HepG2 (cell line): ENCODE results near the gene IER2. TPM values are rescaled to one million over a fixed set of nuclear protein-coding genes. Genes with fewer than 3 reads are reported as not detected.

Experiments
- ARNTL ChIP-seq: sonication (generic); formaldehyde crosslinking; IDR thresholded peaks from 2 replicates; pipeline ENCODE4 v1.4.0; 2020; ENCODE audit warnings: mild to moderate bottlenecking, missing genetic modification reagents
- EZH2 ChIP-seq: conservative IDR thresholded peaks from 2 replicates; pipeline ENCODE4 v1.6.1; 2012; ENCODE audit warnings: mild to moderate bottlenecking, low read depth, low read length, moderate library complexity
- KIAA2018 ChIP-seq: sonication (generic); formaldehyde crosslinking; IDR thresholded peaks from 2 replicates; pipeline ENCODE4 v1.5.0; 2020; ENCODE audit warnings: mild to moderate bottlenecking, missing genetic modification reagents, borderline replicate concordance
- KLF6 ChIP-seq: IDR thresholded peaks from 2 replicates; pipeline ENCODE4 v1.8.0; 2016; ENCODE audit warnings: missing biosample characterization, missing genetic modification reagents
- MTA3 ChIP-seq: sonication (generic); formaldehyde crosslinking; IDR thresholded peaks from 2 replicates; pipeline ENCODE4 v1.4.0; 2020; ENCODE audit warnings: missing genetic modification reagents
- NFRKB ChIP-seq: fragments of 450-650 bp; IDR thresholded peaks from 2 replicates; pipeline ENCODE4 v1.6.1; 2017
- PRPF4 ChIP-seq: fragments of 200-400 bp; formaldehyde crosslinking; IDR thresholded peaks from 2 replicates; pipeline ENCODE4 v1.6.1; 2016; ENCODE audit warnings: low read length, low read depth; ENCODE audit not compliant: poor library complexity, severe bottlenecking
- SMAD9 ChIP-seq: sonication (generic); formaldehyde crosslinking; IDR thresholded peaks from 2 replicates; pipeline ENCODE4 v1.5.1; 2020; ENCODE audit warnings: mild to moderate bottlenecking, missing genetic modification reagents
- TCF7L2 ChIP-seq: IDR thresholded peaks from 2 replicates; pipeline ENCODE4 v1.6.1; 2011; ENCODE audit warnings: mild to moderate bottlenecking, low read depth, low read length, moderate library complexity
- TRIM22 ChIP-seq: fragments of 450-650 bp; IDR thresholded peaks from 2 replicates; pipeline ENCODE4 v1.6.1; 2017
- ZBTB34 ChIP-seq: sonication (generic); formaldehyde crosslinking; IDR thresholded peaks from 2 replicates; pipeline ENCODE4 v1.8.0; 2022; ENCODE audit warnings: mild to moderate bottlenecking, missing genetic modification reagents
- ZFP1 ChIP-seq: IDR thresholded peaks from 2 replicates; pipeline ENCODE4 v1.6.1; 2016
- ZNF335 ChIP-seq: sonication (generic); formaldehyde crosslinking; IDR thresholded peaks from 2 replicates; pipeline ENCODE4 v1.4.0; 2020; ENCODE audit warnings: missing genetic modification reagents
- ZNF543 ChIP-seq: sonication (generic); formaldehyde crosslinking; IDR thresholded peaks from 2 replicates; pipeline ENCODE4 v1.4.0; 2020; ENCODE audit warnings: mild to moderate bottlenecking, missing genetic modification reagents
- ZNF629 ChIP-seq: sonication (generic); formaldehyde crosslinking; conservative IDR thresholded peaks from 2 replicates; pipeline ENCODE4 v1.5.0; 2020; ENCODE audit warnings: missing genetic modification reagents
- ZSCAN21 ChIP-seq: sonication (generic); formaldehyde crosslinking; IDR thresholded peaks from 2 replicates; pipeline ENCODE4 v1.8.0; 2022; ENCODE audit warnings: mild to moderate bottlenecking, missing genetic modification reagents, moderate library complexity, borderline replicate concordance
- polyA plus RNA-seq, 8 experiments: library from polyadenylated mRNA; depleted of rRNA in 3 of 8; stranded (reverse) in 7 of 8; unstranded in 1 of 8; fragments of >200 nt; fragmentation: Illumina TruSeq in 4 of 8; extraction: Trizol in 4 of 8; gene quantifications; 2 replicates each; pipeline versions ENCODE4 v1.2.1 to v1.2.3, GENCODE V29; 2011 to 2016; ENCODE audit warnings: low read depth in 4 of 8, missing spikeins in 1 of 8, mixed read lengths in 1 of 8; ENCODE audit not compliant: insufficient read depth in 1 of 8
- total RNA-seq, 5 experiments: library from RNA; depleted of rRNA; stranded (reverse); fragments of >200 nt; fragmentation: Illumina TruSeq; extraction: Trizol; gene quantifications; 2 replicates each; pipeline ENCODE4 v1.2.3, GENCODE V29; 2016; ENCODE audit warnings: low read depth in 1 of 5
- TF ChIP-seq, protein P1 (sequence below): sonication (generic); formaldehyde crosslinking; IDR thresholded peaks from 2 replicates; pipeline ENCODE4 v1.5.1; 2020; ENCODE audit warnings: missing genetic modification reagents, mild to moderate bottlenecking, borderline replicate concordance

The IER2 gene
- total and polyA plus RNA-seq, 2 of the 13 experiments (the other 11 are each of a cell fraction or from before 2014, with no cell fraction given), result 10.1 to 14.3 TPM

- TF ChIP-seq KIAA2018 (CRISPR knock-in tag), result no peak
- TF ChIP-seq EZH2, result no peak
- TF ChIP-seq ZSCAN21 (CRISPR knock-in tag), result no peak
- TF ChIP-seq, protein P1, sequence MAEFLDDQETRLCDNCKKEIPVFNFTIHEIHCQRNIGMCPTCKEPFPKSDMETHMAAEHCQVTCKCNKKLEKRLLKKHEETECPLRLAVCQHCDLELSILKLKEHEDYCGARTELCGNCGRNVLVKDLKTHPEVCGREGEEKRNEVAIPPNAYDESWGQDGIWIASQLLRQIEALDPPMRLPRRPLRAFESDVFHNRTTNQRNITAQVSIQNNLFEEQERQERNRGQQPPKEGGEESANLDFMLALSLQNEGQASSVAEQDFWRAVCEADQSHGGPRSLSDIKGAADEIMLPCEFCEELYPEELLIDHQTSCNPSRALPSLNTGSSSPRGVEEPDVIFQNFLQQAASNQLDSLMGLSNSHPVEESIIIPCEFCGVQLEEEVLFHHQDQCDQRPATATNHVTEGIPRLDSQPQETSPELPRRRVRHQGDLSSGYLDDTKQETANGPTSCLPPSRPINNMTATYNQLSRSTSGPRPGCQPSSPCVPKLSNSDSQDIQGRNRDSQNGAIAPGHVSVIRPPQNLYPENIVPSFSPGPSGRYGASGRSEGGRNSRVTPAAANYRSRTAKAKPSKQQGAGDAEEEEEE (CRISPR knock-in tag), result no peak
- no peak for TF ChIP-seq PRPF4
- peak; percentile 11; the same call in 1 of the 2 replicates for TF ChIP-seq ARNTL (CRISPR knock-in tag)
- TF ChIP-seq ZNF543 (CRISPR knock-in tag), result no peak
- no peak for TF ChIP-seq ZNF629
- no peak for TF ChIP-seq NFRKB
- TF ChIP-seq ZBTB34, result no peak
- no peak for TF ChIP-seq TRIM22
- TF ChIP-seq ZNF335 (CRISPR knock-in tag), result no peak
- no peak for TF ChIP-seq ZFP1
- TF ChIP-seq SMAD9, result no peak
- no peak for TF ChIP-seq MTA3
- TF ChIP-seq TCF7L2, result no peak
- TF ChIP-seq KLF6, result no peak
Measured at GRCh38 chr19:13155472-13156359, 5.5 kb downstream of the IER2 start (continued).
